HG03442 (cell line): ENCODE results near the gene OGDH.
"Not testable (repeated sequence)": the region's sequence is repeated elsewhere in the genome, so short reads cannot be mapped to it uniquely, and the experiment has no call there.

ENCODE experiments used
- ATAC-seq: cut with Tn5 transposase; IDR thresholded peaks from one replicate; pipeline ENCODE4 v1.9.1; 2021; ENCODE audit warnings: mild to moderate bottlenecking, moderate library complexity; ENCODE audit not compliant: unreplicated experiment

Gene OGDH

GRCh38 chr7:44700322-44700721, 93.9 kb downstream of the OGDH start:
- no peak for ATAC-seq

- not testable (repeated sequence) for ATAC-seq
Observed at GRCh38 chr7:44703391-44703790, 97.0 kb downstream of the OGDH start.

GRCh38 chr7:44703921-44704320, 97.5 kb downstream of the OGDH start:
- ATAC-seq, result no peak

DNA sequence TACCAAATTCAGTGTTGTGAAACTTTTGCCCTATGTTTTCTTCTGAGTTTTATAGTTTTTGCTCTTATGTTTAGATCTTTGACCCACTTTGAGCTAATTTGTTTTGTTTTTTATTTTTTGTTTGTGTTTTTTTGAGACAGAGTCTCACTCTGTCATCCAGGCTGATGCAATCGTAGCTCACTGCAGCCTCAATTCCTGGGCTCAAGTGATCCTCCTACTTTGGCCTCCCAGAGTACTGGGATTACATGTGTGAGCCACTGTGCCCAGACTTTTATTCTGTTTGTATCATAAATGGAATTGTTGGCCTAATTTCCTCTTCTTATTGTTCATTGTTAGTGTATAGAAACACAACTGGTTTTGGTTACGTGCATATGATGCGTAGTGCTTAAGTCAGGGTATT, 99.0 kb downstream of the OGDH start:
- ATAC-seq, result no peak

- ATAC-seq, result no peak
Observed at GRCh38 chr7:44706788-44707557, 100.5 kb downstream of the OGDH start.

DNA sequence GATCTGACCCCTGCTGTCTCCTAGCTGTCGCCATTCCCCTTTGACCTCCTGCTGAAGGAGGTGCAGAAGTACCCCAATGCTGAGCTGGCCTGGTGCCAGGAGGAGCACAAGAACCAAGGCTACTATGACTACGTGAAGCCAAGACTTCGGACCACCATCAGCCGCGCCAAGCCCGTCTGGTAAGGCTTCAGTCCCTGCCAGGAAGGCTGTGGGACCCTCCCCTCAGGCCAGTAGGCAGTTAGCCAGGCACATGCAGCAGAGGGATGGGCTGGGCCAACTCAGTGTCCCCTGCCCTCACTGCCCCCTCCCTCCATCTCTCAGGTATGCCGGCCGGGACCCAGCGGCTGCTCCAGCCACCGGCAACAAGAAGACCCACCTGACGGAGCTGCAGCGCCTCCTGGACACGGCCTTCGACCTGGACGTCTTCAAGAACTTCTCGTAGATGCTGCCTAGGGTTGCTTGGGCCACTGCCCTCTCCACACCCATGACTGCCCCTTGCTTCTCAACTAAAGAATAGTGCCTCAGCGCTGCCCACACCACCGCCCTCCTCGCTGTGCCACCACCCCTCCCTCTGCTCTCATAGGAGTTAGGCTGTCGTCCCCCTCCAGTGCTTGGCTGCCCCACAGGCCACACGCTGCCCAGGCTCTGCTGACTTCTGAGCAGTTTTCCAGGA, 101.3 kb downstream of the OGDH start:
- no peak for ATAC-seq

- ATAC-seq, result no peak
Observed at GRCh38 chr7:44709011-44709915, 102.8 kb downstream of the OGDH start.

GRCh38 chr7:44709945-44710596, 103.6 kb downstream of the OGDH start:
- no peak for ATAC-seq

GRCh38 chr7:44711528-44711927, 105.1 kb downstream of the OGDH start:
- ATAC-seq, result no peak

DNA sequence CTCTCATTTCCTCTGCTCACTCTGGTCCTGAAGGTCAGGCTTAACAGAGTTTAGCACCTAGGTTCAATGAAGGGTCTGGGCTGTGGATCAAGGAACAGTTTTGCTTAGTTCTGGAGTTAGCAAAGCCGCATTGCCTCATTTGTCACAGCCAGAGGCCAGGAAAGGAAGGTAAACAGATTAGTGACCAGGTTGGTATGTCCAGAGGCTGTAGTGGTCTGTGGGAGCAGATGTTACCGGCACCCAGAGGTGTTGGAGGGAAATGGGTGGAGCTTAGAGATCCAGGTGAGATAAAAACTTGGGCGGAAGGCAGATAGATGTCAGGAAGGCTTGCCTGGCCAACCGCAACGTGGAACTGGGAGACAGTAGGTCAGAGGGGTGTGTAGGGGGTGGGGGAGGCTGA, 105.6 kb downstream of the OGDH start:
- ATAC-seq, result no peak

DNA sequence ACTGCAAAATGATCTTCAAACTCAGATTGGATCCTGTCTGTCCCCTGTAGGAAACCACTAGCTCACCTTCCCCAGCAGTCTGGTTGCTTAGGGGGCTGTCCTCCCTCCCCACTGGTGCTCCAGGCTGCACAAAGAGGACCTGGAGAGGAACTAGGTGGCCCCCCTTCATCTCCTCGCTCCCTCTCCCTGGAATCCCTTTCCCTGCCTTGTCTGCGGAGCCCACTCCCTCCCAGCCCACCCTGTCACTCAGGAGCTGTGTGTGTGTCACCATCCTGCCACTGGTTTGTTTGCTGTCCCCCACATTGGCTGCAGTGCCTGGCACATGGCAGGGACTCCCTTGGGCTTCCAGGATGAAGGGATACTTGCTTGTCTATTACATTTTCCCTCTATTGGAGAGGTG, 106.7 kb downstream of the OGDH start:
- no peak for ATAC-seq

DNA sequence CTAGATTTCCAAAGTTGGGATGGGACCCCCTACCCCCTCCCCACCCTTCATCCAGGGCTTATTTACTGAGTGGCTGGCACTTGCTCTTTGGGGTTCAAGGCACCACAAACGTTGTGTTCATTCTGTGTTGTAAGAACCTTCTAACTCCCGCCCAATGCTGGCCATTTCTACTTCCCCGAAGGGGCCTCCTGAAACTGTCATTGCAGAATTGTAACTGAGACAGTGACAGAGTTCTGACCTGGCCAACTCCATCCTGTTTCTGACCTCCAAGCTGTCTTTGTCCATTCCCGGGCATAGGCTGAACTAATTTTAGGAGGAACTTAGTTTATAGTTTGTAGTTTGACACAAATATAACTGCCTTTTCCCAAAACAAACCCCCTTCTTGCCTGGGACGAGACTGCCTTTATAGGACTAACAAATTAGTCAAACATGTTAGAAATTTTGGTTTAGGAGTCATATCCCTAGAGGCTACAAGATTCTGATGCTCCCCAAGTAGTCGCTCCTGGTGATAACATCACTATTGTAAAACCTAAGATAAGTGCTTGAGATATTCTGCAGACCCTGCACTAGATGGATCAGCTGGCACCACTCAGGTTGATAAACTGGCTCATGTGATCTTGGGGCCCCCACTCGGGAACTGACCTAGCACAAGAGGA, 107.4 kb downstream of the OGDH start:
- no peak for ATAC-seq

GRCh38 chr7:44716205-44716604, 109.8 kb downstream of the OGDH start:
- no peak for ATAC-seq

- no peak for ATAC-seq
Observed at GRCh38 chr7:44720301-44720700, 113.9 kb downstream of the OGDH start.

- no peak for ATAC-seq
Observed at GRCh38 chr7:44724276-44724675, 117.8 kb downstream of the OGDH start.

- not testable (repeated sequence) for ATAC-seq
Observed at GRCh38 chr7:44726250-44726649, 119.8 kb downstream of the OGDH start.

DNA sequence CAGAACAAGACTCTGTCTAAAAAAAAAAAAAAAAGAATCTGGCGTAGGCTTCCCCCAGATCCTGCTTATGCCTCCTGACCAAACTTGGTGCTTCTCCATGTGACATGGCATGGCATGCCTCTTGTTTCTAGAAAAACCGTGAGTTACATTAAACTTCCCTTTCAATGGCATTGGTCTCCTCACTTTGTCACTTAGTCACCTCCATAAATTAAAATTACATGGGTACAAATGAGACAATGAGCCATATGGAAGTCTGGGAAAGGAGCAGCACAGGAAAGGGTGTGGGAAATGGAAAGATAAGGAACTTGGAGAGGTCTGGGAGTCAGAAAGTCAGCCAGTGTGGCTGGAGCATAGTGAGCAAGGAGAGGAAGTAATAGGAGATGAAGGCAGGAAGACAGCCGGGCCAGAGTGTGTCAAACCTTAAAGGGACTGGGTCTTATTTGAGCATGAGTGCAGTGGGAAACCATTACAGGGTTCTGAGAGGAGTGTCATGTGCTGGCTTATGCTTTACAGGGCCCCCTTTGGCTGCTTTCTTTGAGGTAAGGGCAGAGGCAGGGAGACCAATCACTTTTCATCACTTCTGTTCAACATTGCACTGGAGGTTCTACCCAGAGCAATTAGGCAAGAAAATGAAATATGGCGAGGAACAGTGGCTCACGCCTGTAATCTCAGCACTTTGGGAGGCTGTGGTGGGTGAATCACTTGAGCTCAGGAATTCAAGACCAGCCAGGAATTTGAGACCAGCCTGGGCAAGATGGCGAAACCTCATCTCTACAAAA, 120.9 kb downstream of the OGDH start:
- ATAC-seq, result no peak

DNA sequence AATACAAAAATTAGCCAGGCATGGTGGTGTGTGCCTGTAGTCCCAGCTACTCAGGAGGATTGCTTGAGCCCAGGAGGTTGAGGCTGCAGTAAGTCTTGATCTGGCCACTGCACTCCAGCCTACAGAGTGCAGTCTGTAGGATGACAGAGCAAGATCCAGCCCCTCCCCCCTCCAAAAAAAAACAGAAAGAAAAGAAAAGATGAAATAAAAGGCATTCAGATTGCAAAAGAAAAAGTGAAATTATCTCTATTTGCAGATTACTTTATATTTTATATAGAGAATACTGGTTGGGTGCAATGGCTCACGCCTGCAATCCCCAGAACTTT, 121.5 kb downstream of the OGDH start:
- no peak for ATAC-seq

DNA sequence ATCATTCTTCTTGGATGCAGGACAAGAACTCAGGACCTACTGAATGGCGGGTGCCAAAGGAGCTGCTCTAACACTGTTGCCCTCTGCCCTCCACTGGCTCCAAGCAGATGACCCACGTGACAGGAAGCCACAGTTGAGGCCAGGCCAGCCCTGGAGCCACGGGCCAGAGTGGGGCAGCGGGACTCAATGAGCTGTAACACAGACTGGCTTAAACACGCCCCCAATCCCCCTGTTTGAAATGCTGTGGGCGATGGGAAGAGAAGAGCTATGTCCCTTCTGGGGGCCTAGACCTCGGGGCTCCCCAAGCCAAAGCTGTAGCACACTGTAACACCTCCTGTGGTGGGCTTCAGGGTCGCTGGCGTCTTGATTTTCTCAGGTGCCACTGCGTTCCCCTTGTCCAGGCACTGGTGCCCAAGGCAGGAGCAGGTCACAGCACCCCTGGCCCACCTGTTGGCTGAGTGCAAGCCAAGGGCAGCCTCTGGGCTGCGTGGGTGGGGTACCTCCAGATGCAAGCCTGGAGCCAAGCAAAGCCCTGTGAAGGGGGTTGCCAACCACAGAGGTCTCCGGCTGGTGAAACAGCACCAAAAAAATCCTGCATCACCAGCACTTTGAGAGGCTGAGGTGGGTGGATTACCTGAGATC, 123.6 kb downstream of the OGDH start:
- ATAC-seq, result no peak
